HG03558 (cell line): ENCODE data around the gene PLAAT1.

Experiments used
- ATAC-seq: cut with Tn5 transposase; IDR thresholded peaks from one replicate; pipeline ENCODE4 v1.9.1; 2021; ENCODE audit warnings: moderate number of reproducible peaks; ENCODE audit not compliant: unreplicated experiment; ENCODE audit errors: extremely low read depth

The PLAAT1 gene

GRCh38 chr3:193248848-193249468, 7.9 kb downstream of the PLAAT1 start:
- ATAC-seq = no peak

- ATAC-seq = no peak
These were observed 9.5 kb downstream of the PLAAT1 start for GRCh38 chr3:193250492-193250891.

DNA sequence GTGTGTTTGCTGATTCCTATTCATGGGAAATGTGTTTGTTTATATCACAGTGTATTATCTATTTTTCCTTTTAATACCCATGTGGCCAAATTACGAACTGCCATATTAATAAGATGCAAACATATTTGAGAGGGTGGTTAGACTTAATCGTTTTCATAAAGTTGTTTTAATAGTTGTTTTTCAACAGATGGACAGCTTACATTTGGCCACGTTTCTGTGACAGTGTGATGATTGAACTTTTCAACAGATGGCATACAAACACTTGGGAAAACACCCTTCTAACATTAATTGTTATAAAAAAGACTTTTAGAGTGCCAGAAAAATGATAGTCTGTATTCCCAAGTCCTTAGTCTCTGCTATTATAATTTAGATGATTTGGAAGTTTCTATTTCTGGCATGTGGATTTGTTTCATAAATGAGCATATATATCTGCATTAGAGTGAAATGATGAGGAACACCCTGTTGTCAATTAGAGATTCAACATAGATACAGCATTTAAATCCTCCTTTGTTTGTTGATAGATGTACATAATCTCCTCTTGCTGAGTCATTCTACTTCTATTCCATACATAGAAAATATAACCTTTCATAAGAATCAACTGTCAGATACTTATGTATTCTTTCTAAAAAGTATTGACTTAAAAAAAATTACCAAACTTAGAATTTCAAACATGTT, 13.1 kb downstream of the PLAAT1 start:
- ATAC-seq = no peak

GRCh38 chr3:193261970-193262369, 20.9 kb downstream of the PLAAT1 start:
- ATAC-seq = no peak

DNA sequence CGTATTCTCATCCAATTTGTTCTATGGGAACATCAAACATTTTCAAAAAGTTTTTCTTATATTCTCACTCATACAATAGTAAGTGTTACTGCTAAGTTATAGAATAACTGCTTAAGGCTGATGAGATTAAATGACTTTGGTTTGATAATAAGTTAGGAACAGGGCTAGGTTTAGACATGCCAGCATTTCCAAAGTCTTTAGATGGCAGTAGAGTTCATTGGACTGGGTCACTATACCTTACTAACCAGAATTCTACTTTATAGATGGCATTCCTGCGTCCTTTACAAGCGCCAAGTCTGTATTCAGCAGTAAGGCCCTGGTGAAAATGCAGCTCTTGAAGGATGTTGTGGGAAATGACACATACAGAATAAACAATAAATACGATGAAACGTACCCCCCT, 21.7 kb downstream of the PLAAT1 start:
- ATAC-seq = no peak

GRCh38 chr3:193269343-193270028, 28.5 kb downstream of the PLAAT1 start:
- no peak for ATAC-seq

DNA sequence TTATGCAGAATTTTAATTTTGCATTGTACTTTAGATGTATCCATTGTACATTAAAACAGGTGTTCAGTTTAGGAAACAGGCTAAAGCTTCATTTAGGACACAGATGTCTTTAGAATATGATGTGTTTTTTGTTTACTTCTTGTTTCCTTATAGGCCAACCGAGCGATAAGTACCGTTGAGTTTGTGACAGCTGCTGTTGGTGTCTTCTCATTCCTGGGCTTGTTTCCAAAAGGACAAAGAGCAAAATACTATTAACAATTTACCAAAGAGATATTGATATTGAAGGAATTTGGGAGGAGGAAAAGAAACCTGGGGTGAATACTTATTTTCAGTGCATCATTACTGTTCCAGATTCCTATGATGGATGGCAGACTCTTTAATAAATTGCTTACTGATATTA, 29.4 kb downstream of the PLAAT1 start:
- no peak for ATAC-seq

DNA sequence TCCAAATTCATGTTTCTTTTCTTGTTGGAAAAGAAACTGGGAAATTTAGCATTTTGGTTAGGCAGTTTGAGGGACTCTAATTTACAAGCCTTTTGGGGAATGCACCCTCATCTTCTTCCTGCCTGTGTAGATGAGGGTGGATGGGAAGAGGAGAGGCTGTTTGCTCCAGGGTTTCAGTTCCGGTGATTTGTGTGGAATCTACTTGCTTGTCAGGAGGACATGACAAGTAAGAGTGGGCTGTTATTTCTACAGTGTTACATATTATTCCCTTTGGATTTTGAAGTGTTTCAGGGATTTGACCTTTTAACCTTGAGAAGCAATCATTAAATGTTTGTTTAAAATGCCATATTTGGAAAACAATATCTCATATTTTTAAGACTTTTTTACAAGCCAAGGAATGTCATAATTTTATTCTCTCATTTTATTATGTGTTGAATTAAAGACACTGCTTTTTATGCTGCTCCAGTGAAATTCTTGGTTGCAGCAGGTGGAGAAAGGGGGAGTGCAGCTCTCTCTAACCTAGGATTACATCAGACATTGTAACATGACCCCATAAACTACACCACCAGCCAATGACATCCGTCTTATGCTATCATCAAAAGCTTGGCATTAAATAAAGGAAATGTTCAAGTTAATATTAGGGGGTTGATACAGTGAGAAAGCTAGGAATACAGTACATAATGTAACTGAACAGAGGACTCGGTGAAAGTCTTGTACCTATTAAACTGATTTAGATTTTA, 30.2 kb downstream of the PLAAT1 start:
- ATAC-seq = no peak

- no peak for ATAC-seq
These were observed 51.4 kb downstream of the PLAAT1 start for GRCh38 chr3:193292386-193292785.

GRCh38 chr3:193295985-193296384, 55.0 kb downstream of the PLAAT1 start:
- ATAC-seq = no peak

- ATAC-seq = no peak
These were observed 56.4 kb downstream of the PLAAT1 start for GRCh38 chr3:193297421-193297820.

GRCh38 chr3:193301433-193301832, 60.4 kb downstream of the PLAAT1 start:
- ATAC-seq = no peak

GRCh38 chr3:193305356-193305755, 64.3 kb downstream of the PLAAT1 start:
- no peak for ATAC-seq

DNA sequence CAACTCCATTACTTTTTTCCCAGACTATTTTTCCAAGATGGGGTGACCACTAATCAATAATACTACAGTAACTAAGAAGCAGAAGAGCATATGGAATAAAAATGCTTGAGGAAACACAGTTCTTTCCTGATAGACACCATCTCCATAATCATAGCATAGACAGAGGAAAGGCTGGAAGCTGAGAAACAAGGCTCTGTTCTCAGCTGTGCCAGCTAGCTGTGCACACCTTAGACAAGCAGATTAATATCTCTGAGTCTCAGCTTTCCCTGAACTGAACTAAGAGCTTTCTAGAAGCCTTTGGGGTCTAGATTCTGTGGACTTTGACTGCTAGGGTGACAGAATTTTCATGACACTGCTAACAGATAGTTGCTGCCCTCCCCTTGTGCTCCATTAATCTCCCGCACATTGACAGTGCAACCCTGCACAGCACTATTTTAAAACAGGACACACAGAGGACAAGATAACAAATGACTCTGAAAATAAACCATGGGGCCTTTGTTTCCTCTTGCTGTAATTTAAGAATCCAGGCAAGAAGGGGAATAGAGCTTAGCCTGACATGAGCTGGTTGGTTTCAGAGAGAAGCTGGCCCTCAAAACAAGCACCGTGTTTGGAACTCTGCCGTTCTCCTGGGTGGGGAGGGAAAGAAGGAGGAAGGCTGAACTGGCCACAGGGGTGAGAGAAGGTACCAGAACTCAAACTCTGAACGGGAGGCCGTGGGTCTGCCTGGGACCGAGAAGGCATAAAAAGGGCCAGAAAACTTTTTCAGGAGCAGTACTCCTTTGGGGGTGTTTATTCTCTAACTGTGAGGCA, 70.1 kb downstream of the PLAAT1 start:
- ATAC-seq = no peak

GRCh38 chr3:193313061-193313958, 72.3 kb downstream of the PLAAT1 start:
- no peak for ATAC-seq

- no peak for ATAC-seq
These were observed 73.1 kb downstream of the PLAAT1 start for GRCh38 chr3:193314161-193314560.

DNA sequence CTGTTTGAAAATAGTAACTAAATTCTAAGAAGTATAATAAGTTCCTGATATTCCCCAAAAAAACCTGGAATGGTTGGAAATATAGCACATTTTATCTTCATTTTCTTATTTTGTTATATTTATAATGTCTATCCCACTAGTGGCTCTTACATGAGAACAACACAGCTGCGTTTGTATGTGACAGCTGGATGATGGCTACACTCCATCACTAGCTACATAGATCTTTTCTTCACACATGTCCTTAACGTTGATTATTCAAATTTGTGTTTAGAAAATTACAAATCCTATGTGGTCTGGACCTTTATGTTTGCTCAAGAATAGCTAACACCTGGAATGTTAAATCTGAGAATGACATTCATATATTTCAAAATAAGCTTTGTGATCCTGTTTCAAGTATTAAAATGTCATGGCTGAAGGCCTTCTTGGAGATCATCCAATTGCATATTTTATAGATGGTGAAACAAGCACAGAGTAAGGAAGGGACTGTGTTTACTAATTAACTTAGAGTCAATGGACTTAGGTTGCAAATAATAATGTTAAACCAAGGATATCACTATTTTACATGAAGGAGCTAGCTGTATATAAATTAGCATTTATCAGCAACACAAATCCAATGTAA, 76.8 kb downstream of the PLAAT1 start:
- ATAC-seq = no peak
